Measurements from ENCODE around the gene PKD1L1.

GRCh38 chr7:47755248-47755647, 193.0 kb downstream of the PKD1L1 start:
- no peak for TF ChIP-seq POLR2AphosphoS5 (IDR thresholded peaks at IDR 0.05; ENCODE audit: low read depth, low read length)
- TF ChIP-seq POLR2A (IDR thresholded peaks at IDR 0.05; ENCODE audit: low read depth, low read length), result no peak
- TF ChIP-seq TAF1 (IDR thresholded peaks at IDR 0.05; ENCODE audit: borderline replicate concordance, low read depth, low read length), result no peak
